ENCODE measurements around the gene ACVRL1. TPM values are rescaled to one million over a fixed set of nuclear protein-coding genes. Genes with fewer than 3 reads are reported as not detected.

The ACVRL1 gene
- total RNA-seq, 1 experiment from 2014 or later: not detected

- Histone ChIP-seq H3K9me3 (no peaks in the 10 kb centered on the region), H3K4me1 (peaks cover 84% of the 10 kb centered on the region), H3K36me3 (ENCODE audit: control insufficient read depth, insufficient read depth, low read length) (peaks cover 3% of the 10 kb centered on the region), H3K4me3 (ENCODE audit: low read depth, low read length) (no peak overlapping the region), H3K27me3 (replicated peaks; ENCODE audit: control insufficient read depth, insufficient read depth, low read length) (no peaks in the 10 kb centered on the region)
- Mint-ChIP-seq H3K4me1 (ENCODE audit: low read depth, unreplicated experiment) (peaks cover 58% of the 10 kb centered on the region), H3K4me3 (ENCODE audit: unreplicated experiment) (peak overlapping the region; percentile 42), H3K36me3 (ENCODE audit: insufficient read depth, unreplicated experiment) (peaks cover 52% of the 10 kb centered on the region), H3K27ac (ENCODE audit: unreplicated experiment) (peak overlapping the region; percentile 77), H3K9me3 (ENCODE audit: unreplicated experiment) (no peaks in the 10 kb centered on the region), H3K27me3 (ENCODE audit: insufficient read depth, unreplicated experiment) (no peaks in the 10 kb centered on the region)
- BruUV-seq (replicated peaks): no TSS peak
- ChIA-PET CTCF (interaction anchor here (1.6 kb wide), 1 partner anchor 18 kb away, joined by 10 read pairs; no protein-coding TSS in a partner anchor), POLR2A (no interaction called here)
- DNase-seq: peak; percentile 54 to 60
- no peak for TF ChIP-seq CTCF (IDR thresholded peaks at IDR 0.05; ENCODE audit: insufficient read depth in 1 of 2, low read depth in 1 of 2, low read length in 1 of 2, severe bottlenecking in 1 of 2, unreplicated experiment in 1 of 2)
- intact Hi-C loops (cut with micrococcal nuclease; ENCODE audit: unreplicated experiment): no loop called here
Measured at GRCh38 chr12:51959211-51959610, 51.9 kb downstream of the ACVRL1 start.

- BruUV-seq (replicated peaks): no TSS peak
- Mint-ChIP-seq H3K4me3 (ENCODE audit: unreplicated experiment) (peak overlapping the region; percentile 42), H3K36me3 (ENCODE audit: insufficient read depth, unreplicated experiment) (peaks cover 59% of the 10 kb centered on the region), H3K27me3 (ENCODE audit: insufficient read depth, unreplicated experiment) (no peaks in the 10 kb centered on the region), H3K9me3 (ENCODE audit: unreplicated experiment) (no peaks in the 10 kb centered on the region), H3K27ac (ENCODE audit: unreplicated experiment) (peak overlapping the region; percentile 77), H3K4me1 (ENCODE audit: low read depth, unreplicated experiment) (peaks cover 51% of the 10 kb centered on the region)
- DNase-seq: no peak
- POLR2A ChIA-PET: no interaction called here
- Histone ChIP-seq H3K4me1 (peaks cover 80% of the 10 kb centered on the region), H3K4me3 (ENCODE audit: low read depth, low read length) (no peak overlapping the region), H3K27me3 (replicated peaks; ENCODE audit: control insufficient read depth, insufficient read depth, low read length) (no peaks in the 10 kb centered on the region), H3K36me3 (ENCODE audit: control insufficient read depth, insufficient read depth, low read length) (peaks cover 3% of the 10 kb centered on the region), H3K9me3 (no peaks in the 10 kb centered on the region)
- intact Hi-C loops (cut with micrococcal nuclease; ENCODE audit: unreplicated experiment): no loop called here
- CTCF ChIA-PET: no interaction called here
- TF ChIP-seq CTCF (IDR thresholded peaks at IDR 0.05; ENCODE audit: insufficient read depth in 1 of 2, low read depth in 1 of 2, low read length in 1 of 2, severe bottlenecking in 1 of 2, unreplicated experiment in 1 of 2): no peak
Measured at GRCh38 chr12:51959921-51960320, 52.6 kb downstream of the ACVRL1 start.

- CTCF ChIA-PET: interaction anchor here (1.7 kb wide), 1 partner anchor 21 kb away, joined by 7 read pairs; no protein-coding TSS in a partner anchor
- H3K4me1 ChIP-seq: peaks cover 74% of the 10 kb centered on the region
- Mint-ChIP-seq H3K27ac (ENCODE audit: unreplicated experiment) (peak overlapping the region; percentile 56), H3K9me3 (ENCODE audit: unreplicated experiment) (peaks cover 5% of the 10 kb centered on the region), H3K4me1 (ENCODE audit: low read depth, unreplicated experiment) (peaks cover 49% of the 10 kb centered on the region), H3K4me3 (ENCODE audit: unreplicated experiment) (peak overlapping the region; percentile 34), H3K36me3 (ENCODE audit: insufficient read depth, unreplicated experiment) (peaks cover 64% of the 10 kb centered on the region), H3K27me3 (ENCODE audit: insufficient read depth, unreplicated experiment) (no peaks in the 10 kb centered on the region)
- TF ChIP-seq CTCF (IDR thresholded peaks at IDR 0.05; ENCODE audit: insufficient read depth in 1 of 2, low read depth in 1 of 2, low read length in 1 of 2, severe bottlenecking in 1 of 2, unreplicated experiment in 1 of 2): no peak
- peaks cover 3% of the 10 kb centered on the region for H3K36me3 ChIP-seq (ENCODE audit: control insufficient read depth, insufficient read depth, low read length)
- POLR2A ChIA-PET: no interaction called here
- intact Hi-C loops (cut with micrococcal nuclease; ENCODE audit: unreplicated experiment): no loop called here
- no peaks in the 10 kb centered on the region for H3K9me3 ChIP-seq
- no peak for DNase-seq
- BruUV-seq (replicated peaks): no TSS peak
- H3K4me3 ChIP-seq (ENCODE audit: low read depth, low read length): no peak overlapping the region
- H3K27me3 ChIP-seq (replicated peaks; ENCODE audit: control insufficient read depth, insufficient read depth, low read length): no peaks in the 10 kb centered on the region
Measured at GRCh38 chr12:51960488-51960887, 53.2 kb downstream of the ACVRL1 start.
